ENCODE measurements around the gene PTPRT.
A peak's percentile ranks its signal among the peaks of the same experiment; 100 is the strongest.

Gene PTPRT

GRCh38 chr20:42646250-42646649 lies 543.5 kb downstream of the PTPRT start:
- intact Hi-C loops (cut with micrococcal nuclease): no loop called here
- no peak overlapping the region for H3K27ac Mint-ChIP-seq
- H3K4me3 Mint-ChIP-seq: no peak overlapping the region
- H3K9me3 Mint-ChIP-seq: no peaks in the 10 kb centered on the region
- no peaks in the 10 kb centered on the region for H3K27me3 Mint-ChIP-seq
- no peaks in the 10 kb centered on the region for H3K36me3 Mint-ChIP-seq (ENCODE audit: low read depth)
- no peaks in the 10 kb centered on the region for H3K4me1 Mint-ChIP-seq (ENCODE audit: low read depth)

- Mint-ChIP-seq H3K4me3 (no peak overlapping the region), H3K27ac (no peak overlapping the region), H3K36me3 (ENCODE audit: low read depth) (no peaks in the 10 kb centered on the region), H3K9me3 (no peaks in the 10 kb centered on the region), H3K27me3 (no peaks in the 10 kb centered on the region), H3K4me1 (ENCODE audit: low read depth) (no peaks in the 10 kb centered on the region)
- intact Hi-C loops (cut with micrococcal nuclease): no loop called here
Measured at GRCh38 chr20:42641886-42642285, 547.8 kb downstream of the PTPRT start.

- no peak overlapping the region for H3K4me3 Mint-ChIP-seq
- no peaks in the 10 kb centered on the region for H3K36me3 Mint-ChIP-seq (ENCODE audit: low read depth)
- H3K9me3 Mint-ChIP-seq: no peaks in the 10 kb centered on the region
- no peaks in the 10 kb centered on the region for H3K27me3 Mint-ChIP-seq
- intact Hi-C loops (cut with micrococcal nuclease): no loop called here
- no peak overlapping the region for H3K27ac Mint-ChIP-seq
- no peaks in the 10 kb centered on the region for H3K4me1 Mint-ChIP-seq (ENCODE audit: low read depth)
Measured at GRCh38 chr20:42639140-42639539, 550.6 kb downstream of the PTPRT start.

GRCh38 chr20:42635699-42636411 lies 553.9 kb downstream of the PTPRT start:
- no peaks in the 10 kb centered on the region for H3K9me3 Mint-ChIP-seq
- H3K36me3 Mint-ChIP-seq (ENCODE audit: low read depth): no peaks in the 10 kb centered on the region
- H3K4me3 Mint-ChIP-seq: no peak overlapping the region
- no peak overlapping the region for H3K27ac Mint-ChIP-seq
- H3K4me1 Mint-ChIP-seq (ENCODE audit: low read depth): no peaks in the 10 kb centered on the region
- intact Hi-C loops (cut with micrococcal nuclease): no loop called here
- H3K27me3 Mint-ChIP-seq: no peaks in the 10 kb centered on the region

GRCh38 chr20:42634156-42634555 lies 555.5 kb downstream of the PTPRT start:
- H3K9me3 Mint-ChIP-seq: no peaks in the 10 kb centered on the region
- intact Hi-C loops (cut with micrococcal nuclease): no loop called here
- no peak overlapping the region for H3K27ac Mint-ChIP-seq
- no peaks in the 10 kb centered on the region for H3K27me3 Mint-ChIP-seq
- H3K4me1 Mint-ChIP-seq (ENCODE audit: low read depth): no peaks in the 10 kb centered on the region
- H3K4me3 Mint-ChIP-seq: no peak overlapping the region
- H3K36me3 Mint-ChIP-seq (ENCODE audit: low read depth): no peaks in the 10 kb centered on the region

- intact Hi-C loops (cut with micrococcal nuclease): no loop called here
- no peaks in the 10 kb centered on the region for H3K4me1 Mint-ChIP-seq (ENCODE audit: low read depth)
- H3K27me3 Mint-ChIP-seq: no peaks in the 10 kb centered on the region
- no peak overlapping the region for H3K4me3 Mint-ChIP-seq
- no peaks in the 10 kb centered on the region for H3K36me3 Mint-ChIP-seq (ENCODE audit: low read depth)
- no peak overlapping the region for H3K27ac Mint-ChIP-seq
- H3K9me3 Mint-ChIP-seq: peaks cover 9% of the 10 kb centered on the region
Measured at GRCh38 chr20:42628683-42629082, 561.0 kb downstream of the PTPRT start.

- Mint-ChIP-seq H3K9me3 (no peaks in the 10 kb centered on the region), H3K27me3 (peaks cover 20% of the 10 kb centered on the region), H3K36me3 (ENCODE audit: low read depth) (no peaks in the 10 kb centered on the region), H3K4me3 (no peak overlapping the region), H3K27ac (no peak overlapping the region), H3K4me1 (ENCODE audit: low read depth) (no peaks in the 10 kb centered on the region)
- intact Hi-C loops (cut with micrococcal nuclease): no loop called here
Measured at GRCh38 chr20:42613076-42613475, 576.6 kb downstream of the PTPRT start.

GRCh38 chr20:42611889-42612837 lies 577.5 kb downstream of the PTPRT start:
- H3K9me3 Mint-ChIP-seq: no peaks in the 10 kb centered on the region
- no peaks in the 10 kb centered on the region for H3K4me1 Mint-ChIP-seq (ENCODE audit: low read depth)
- H3K36me3 Mint-ChIP-seq (ENCODE audit: low read depth): no peaks in the 10 kb centered on the region
- H3K27me3 Mint-ChIP-seq: peaks cover 21% of the 10 kb centered on the region
- H3K27ac Mint-ChIP-seq: no peak overlapping the region
- intact Hi-C loops (cut with micrococcal nuclease): no loop called here
- H3K4me3 Mint-ChIP-seq: no peak overlapping the region

GRCh38 chr20:42611423-42611822 lies 578.3 kb downstream of the PTPRT start:
- H3K4me1 Mint-ChIP-seq (ENCODE audit: low read depth): no peaks in the 10 kb centered on the region
- no peak overlapping the region for H3K4me3 Mint-ChIP-seq

GRCh38 chr20:42610070-42610469 lies 579.6 kb downstream of the PTPRT start:
- no peak overlapping the region for H3K4me3 Mint-ChIP-seq
- H3K4me1 Mint-ChIP-seq (ENCODE audit: low read depth): no peaks in the 10 kb centered on the region
- H3K36me3 Mint-ChIP-seq (ENCODE audit: low read depth): no peaks in the 10 kb centered on the region
- H3K9me3 Mint-ChIP-seq: no peaks in the 10 kb centered on the region
- peaks cover 27% of the 10 kb centered on the region for H3K27me3 Mint-ChIP-seq
- intact Hi-C loops (cut with micrococcal nuclease): no loop called here
- H3K27ac Mint-ChIP-seq: no peak overlapping the region

More at GRCh38 chr20:42611423-42611822, 578.3 kb downstream of the PTPRT start:
- H3K27me3 Mint-ChIP-seq: peaks cover 24% of the 10 kb centered on the region
- intact Hi-C loops (cut with micrococcal nuclease): no loop called here
- no peaks in the 10 kb centered on the region for H3K9me3 Mint-ChIP-seq
- no peaks in the 10 kb centered on the region for H3K36me3 Mint-ChIP-seq (ENCODE audit: low read depth)
- H3K27ac Mint-ChIP-seq: no peak overlapping the region

- no peaks in the 10 kb centered on the region for H3K9me3 Mint-ChIP-seq
Measured at GRCh38 chr20:42609618-42610017, 580.1 kb downstream of the PTPRT start.

GRCh38 chr20:42604998-42605956 lies 584.4 kb downstream of the PTPRT start:
- intact Hi-C loops (cut with micrococcal nuclease): no loop called here
- H3K36me3 Mint-ChIP-seq (ENCODE audit: low read depth): no peaks in the 10 kb centered on the region
- peaks cover 25% of the 10 kb centered on the region for H3K4me1 Mint-ChIP-seq (ENCODE audit: low read depth)
- H3K4me3 Mint-ChIP-seq: no peak overlapping the region
- peak overlapping the region; percentile 46 for H3K27ac Mint-ChIP-seq
- H3K27me3 Mint-ChIP-seq: peaks cover 17% of the 10 kb centered on the region
- H3K9me3 Mint-ChIP-seq: no peaks in the 10 kb centered on the region

More at GRCh38 chr20:42609618-42610017, 580.1 kb downstream of the PTPRT start:
- Mint-ChIP-seq H3K27ac (no peak overlapping the region), H3K4me3 (no peak overlapping the region), H3K4me1 (ENCODE audit: low read depth) (peaks cover 3% of the 10 kb centered on the region), H3K36me3 (ENCODE audit: low read depth) (no peaks in the 10 kb centered on the region), H3K27me3 (peaks cover 27% of the 10 kb centered on the region)
- intact Hi-C loops (cut with micrococcal nuclease): no loop called here

GRCh38 chr20:42603655-42604054 lies 586.1 kb downstream of the PTPRT start:
- peaks cover 10% of the 10 kb centered on the region for H3K27me3 Mint-ChIP-seq
- H3K27ac Mint-ChIP-seq: peak overlapping the region; percentile 26
- H3K4me1 Mint-ChIP-seq (ENCODE audit: low read depth): peaks cover 38% of the 10 kb centered on the region
- no peaks in the 10 kb centered on the region for H3K9me3 Mint-ChIP-seq
- no peaks in the 10 kb centered on the region for H3K36me3 Mint-ChIP-seq (ENCODE audit: low read depth)
- intact Hi-C loops (cut with micrococcal nuclease): no loop called here
- no peak overlapping the region for H3K4me3 Mint-ChIP-seq

All from dendritic cell treated with granulocyte-macrophage colony-stimulating factor and Interleukin-4, amounts not matched to agents 40 ng/mL and 50 ng/mL, for 4 days (primary cell).